ENCODE data around the gene OBP2A.

GRCh38 chr9:135519179-135519971, 26.6 kb upstream of the OBP2A start:
- TF ChIP-seq, protein P1, sequence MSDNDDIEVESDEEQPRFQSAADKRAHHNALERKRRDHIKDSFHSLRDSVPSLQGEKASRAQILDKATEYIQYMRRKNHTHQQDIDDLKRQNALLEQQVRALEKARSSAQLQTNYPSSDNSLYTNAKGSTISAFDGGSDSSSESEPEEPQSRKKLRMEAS (IDR thresholded peaks at IDR 0.05), result no peak
- TF ChIP-seq SIX5 (IDR thresholded peaks at IDR 0.05; ENCODE audit: low read depth, low read length) (no peak), ZNF274 (IDR thresholded peaks at IDR 0.05; ENCODE audit: borderline replicate concordance, extremely low read depth, low read length) (no peak), RXRA (IDR thresholded peaks at IDR 0.05; ENCODE audit: insufficient read depth, low read depth, low read length) (no peak), SIN3A (conservative IDR thresholded peaks at IDR 0.05 in 1 of 2, IDR thresholded peaks at IDR 0.05 in 1 of 2; ENCODE audit: low read depth in 1 of 2, low read length in 2 of 2) (no peak), CBX5 (IDR thresholded peaks at IDR 0.05; ENCODE audit: low read depth, low read length) (no peak), POLR2A (IDR thresholded peaks at IDR 0.05; ENCODE audit: control extremely low read depth in 1 of 2, low read depth in 2 of 2, low read length in 2 of 2) (no peak), POLR2AphosphoS5 (IDR thresholded peaks at IDR 0.05; ENCODE audit: low read depth, low read length) (no peak), ATF3 (IDR thresholded peaks at IDR 0.05; ENCODE audit: insufficient read depth, low read depth, low read length) (no peak), EZH2 (IDR thresholded peaks at IDR 0.05; ENCODE audit: low read depth, low read length, severe bottlenecking) (no peak), CEBPB (IDR thresholded peaks at IDR 0.05; ENCODE audit: low read depth, low read length) (no peak)
- TF ChIP-seq, protein P2, sequence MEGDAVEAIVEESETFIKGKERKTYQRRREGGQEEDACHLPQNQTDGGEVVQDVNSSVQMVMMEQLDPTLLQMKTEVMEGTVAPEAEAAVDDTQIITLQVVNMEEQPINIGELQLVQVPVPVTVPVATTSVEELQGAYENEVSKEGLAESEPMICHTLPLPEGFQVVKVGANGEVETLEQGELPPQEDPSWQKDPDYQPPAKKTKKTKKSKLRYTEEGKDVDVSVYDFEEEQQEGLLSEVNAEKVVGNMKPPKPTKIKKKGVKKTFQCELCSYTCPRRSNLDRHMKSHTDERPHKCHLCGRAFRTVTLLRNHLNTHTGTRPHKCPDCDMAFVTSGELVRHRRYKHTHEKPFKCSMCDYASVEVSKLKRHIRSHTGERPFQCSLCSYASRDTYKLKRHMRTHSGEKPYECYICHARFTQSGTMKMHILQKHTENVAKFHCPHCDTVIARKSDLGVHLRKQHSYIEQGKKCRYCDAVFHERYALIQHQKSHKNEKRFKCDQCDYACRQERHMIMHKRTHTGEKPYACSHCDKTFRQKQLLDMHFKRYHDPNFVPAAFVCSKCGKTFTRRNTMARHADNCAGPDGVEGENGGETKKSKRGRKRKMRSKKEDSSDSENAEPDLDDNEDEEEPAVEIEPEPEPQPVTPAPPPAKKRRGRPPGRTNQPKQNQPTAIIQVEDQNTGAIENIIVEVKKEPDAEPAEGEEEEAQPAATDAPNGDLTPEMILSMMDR (IDR thresholded peaks at IDR 0.05; ENCODE audit: control extremely low read depth in 1 of 3, insufficient read depth in 1 of 3, low read depth in 1 of 3, low read length in 3 of 3), result no peak
- TF ChIP-seq, protein P3, sequence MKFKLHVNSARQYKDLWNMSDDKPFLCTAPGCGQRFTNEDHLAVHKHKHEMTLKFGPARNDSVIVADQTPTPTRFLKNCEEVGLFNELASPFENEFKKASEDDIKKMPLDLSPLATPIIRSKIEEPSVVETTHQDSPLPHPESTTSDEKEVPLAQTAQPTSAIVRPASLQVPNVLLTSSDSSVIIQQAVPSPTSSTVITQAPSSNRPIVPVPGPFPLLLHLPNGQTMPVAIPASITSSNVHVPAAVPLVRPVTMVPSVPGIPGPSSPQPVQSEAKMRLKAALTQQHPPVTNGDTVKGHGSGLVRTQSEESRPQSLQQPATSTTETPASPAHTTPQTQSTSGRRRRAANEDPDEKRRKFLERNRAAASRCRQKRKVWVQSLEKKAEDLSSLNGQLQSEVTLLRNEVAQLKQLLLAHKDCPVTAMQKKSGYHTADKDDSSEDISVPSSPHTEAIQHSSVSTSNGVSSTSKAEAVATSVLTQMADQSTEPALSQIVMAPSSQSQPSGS (IDR thresholded peaks at IDR 0.05; ENCODE audit: low read length), result no peak

Data from H1 (cell line).